GM23248 (cell line): ENCODE data around the gene SEMA3B.
"Not testable (repeated sequence)": the region's sequence is repeated elsewhere in the genome, so short reads cannot be mapped to it uniquely, and the experiment has no call there.

Experiments
- EZH2 ChIP-seq: fragments of 200-600 bp; sonication (generic); IDR thresholded peaks from 2 replicates; pipeline ENCODE4 v1.6.1; 2018; ENCODE audit warnings: antibody characterized with exemption, mild to moderate bottlenecking; ENCODE audit not compliant: insufficient read depth, poor library complexity, severe bottlenecking
- EZH2phosphoT487 ChIP-seq: fragments of 200-600 bp; sonication (generic); IDR thresholded peaks from 2 replicates; pipeline ENCODE4 v1.6.1; 2018; ENCODE audit warnings: antibody characterized with exemption, moderate library complexity, mild to moderate bottlenecking, low read depth; ENCODE audit not compliant: insufficient read depth

GRCh38 chr3:50272538-50272910, 3.6 kb downstream of the SEMA3B start:
- not testable (repeated sequence) for TF ChIP-seq EZH2phosphoT487, EZH2
